ENCODE data around the gene TM9SF1.

TM9SF1 gene

GRCh38 chr14:24155100-24155499 is 40.1 kb downstream of the TM9SF1 start:
- Histone ChIP-seq H3K9ac (ENCODE audit: low read length) (no peak overlapping the region), H3K9me3 (ENCODE audit: low read length) (no peaks in the 10 kb centered on the region), H3K27ac (ENCODE audit: low read depth, low read length, poor library complexity, severe bottlenecking) (no peak overlapping the region), H3K4me2 (ENCODE audit: low read length) (no peak overlapping the region), H3K36me3 (ENCODE audit: insufficient read depth, low read length) (peaks cover 65% of the 10 kb centered on the region), H4K20me1 (ENCODE audit: insufficient read depth, low read length) (no peaks in the 10 kb centered on the region), H3K27me3 (ENCODE audit: insufficient read depth, low read length) (no peaks in the 10 kb centered on the region), H2AFZ (ENCODE audit: low read length) (no peak overlapping the region), H3F3A (ENCODE audit: insufficient read depth, low read length) (no peaks in the 10 kb centered on the region), H3K4me3 (ENCODE audit: low read depth, low read length, poor library complexity, severe bottlenecking) (no peak overlapping the region), H3K4me1 (ENCODE audit: insufficient read depth, low read length, severe bottlenecking) (no peaks in the 10 kb centered on the region), H3K79me2 (ENCODE audit: insufficient read depth, low read length) (no peaks in the 10 kb centered on the region), H3K9me2 (ENCODE audit: low read depth, low read length) (no peaks in the 10 kb centered on the region)
- TF ChIP-seq, protein P1, sequence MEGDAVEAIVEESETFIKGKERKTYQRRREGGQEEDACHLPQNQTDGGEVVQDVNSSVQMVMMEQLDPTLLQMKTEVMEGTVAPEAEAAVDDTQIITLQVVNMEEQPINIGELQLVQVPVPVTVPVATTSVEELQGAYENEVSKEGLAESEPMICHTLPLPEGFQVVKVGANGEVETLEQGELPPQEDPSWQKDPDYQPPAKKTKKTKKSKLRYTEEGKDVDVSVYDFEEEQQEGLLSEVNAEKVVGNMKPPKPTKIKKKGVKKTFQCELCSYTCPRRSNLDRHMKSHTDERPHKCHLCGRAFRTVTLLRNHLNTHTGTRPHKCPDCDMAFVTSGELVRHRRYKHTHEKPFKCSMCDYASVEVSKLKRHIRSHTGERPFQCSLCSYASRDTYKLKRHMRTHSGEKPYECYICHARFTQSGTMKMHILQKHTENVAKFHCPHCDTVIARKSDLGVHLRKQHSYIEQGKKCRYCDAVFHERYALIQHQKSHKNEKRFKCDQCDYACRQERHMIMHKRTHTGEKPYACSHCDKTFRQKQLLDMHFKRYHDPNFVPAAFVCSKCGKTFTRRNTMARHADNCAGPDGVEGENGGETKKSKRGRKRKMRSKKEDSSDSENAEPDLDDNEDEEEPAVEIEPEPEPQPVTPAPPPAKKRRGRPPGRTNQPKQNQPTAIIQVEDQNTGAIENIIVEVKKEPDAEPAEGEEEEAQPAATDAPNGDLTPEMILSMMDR (IDR thresholded peaks at IDR 0.05; ENCODE audit: low read length) = no peak
- TF ChIP-seq EZH2 (IDR thresholded peaks at IDR 0.05; ENCODE audit: borderline replicate concordance, low read length) = no peak

GRCh38 chr14:24151404-24152080 is 43.7 kb downstream of the TM9SF1 start:
- no peak overlapping the region for H3K9ac ChIP-seq (ENCODE audit: low read length)
- H3K9me2 ChIP-seq (ENCODE audit: low read depth, low read length) = no peaks in the 10 kb centered on the region
- no peaks in the 10 kb centered on the region for H3K27me3 ChIP-seq (ENCODE audit: insufficient read depth, low read length)
- H3K36me3 ChIP-seq (ENCODE audit: insufficient read depth, low read length) = peaks cover 56% of the 10 kb centered on the region
- no peak overlapping the region for H3K4me2 ChIP-seq (ENCODE audit: low read length)
- no peaks in the 10 kb centered on the region for H4K20me1 ChIP-seq (ENCODE audit: insufficient read depth, low read length)
- H3K4me3 ChIP-seq (ENCODE audit: low read depth, low read length, poor library complexity, severe bottlenecking) = no peak overlapping the region
- H3K79me2 ChIP-seq (ENCODE audit: insufficient read depth, low read length) = no peaks in the 10 kb centered on the region; the same call in 1 of the 2 replicates
- H2AFZ ChIP-seq (ENCODE audit: low read length) = no peak overlapping the region
- peaks cover 12% of the 10 kb centered on the region for H3K4me1 ChIP-seq (ENCODE audit: insufficient read depth, low read length, severe bottlenecking)
- H3K27ac ChIP-seq (ENCODE audit: low read depth, low read length, poor library complexity, severe bottlenecking) = no peak overlapping the region
- no peaks in the 10 kb centered on the region for H3F3A ChIP-seq (ENCODE audit: insufficient read depth, low read length)
- no peaks in the 10 kb centered on the region for H3K9me3 ChIP-seq (ENCODE audit: low read length)
- TF ChIP-seq EZH2 (IDR thresholded peaks at IDR 0.05; ENCODE audit: borderline replicate concordance, low read length) = no peak
- TF ChIP-seq, protein P1 (IDR thresholded peaks at IDR 0.05; ENCODE audit: low read length) = no peak

- H3K36me3 ChIP-seq (ENCODE audit: insufficient read depth, low read length) = peaks cover 53% of the 10 kb centered on the region
- no peaks in the 10 kb centered on the region; the same call in 1 of the 2 replicates for H3K79me2 ChIP-seq (ENCODE audit: insufficient read depth, low read length)
- no peaks in the 10 kb centered on the region for H4K20me1 ChIP-seq (ENCODE audit: insufficient read depth, low read length)
- no peak overlapping the region for H3K9ac ChIP-seq (ENCODE audit: low read length)
- H3F3A ChIP-seq (ENCODE audit: insufficient read depth, low read length) = no peaks in the 10 kb centered on the region
- H3K4me3 ChIP-seq (ENCODE audit: low read depth, low read length, poor library complexity, severe bottlenecking) = no peak overlapping the region
- peaks cover 12% of the 10 kb centered on the region for H3K4me1 ChIP-seq (ENCODE audit: insufficient read depth, low read length, severe bottlenecking)
- H3K9me3 ChIP-seq (ENCODE audit: low read length) = no peaks in the 10 kb centered on the region
- no peak overlapping the region for H2AFZ ChIP-seq (ENCODE audit: low read length)
- H3K27me3 ChIP-seq (ENCODE audit: insufficient read depth, low read length) = no peaks in the 10 kb centered on the region
- TF ChIP-seq, protein P1 (IDR thresholded peaks at IDR 0.05; ENCODE audit: low read length) = no peak
- TF ChIP-seq EZH2 (IDR thresholded peaks at IDR 0.05; ENCODE audit: borderline replicate concordance, low read length) = no peak
- no peak overlapping the region for H3K27ac ChIP-seq (ENCODE audit: low read depth, low read length, poor library complexity, severe bottlenecking)
- H3K9me2 ChIP-seq (ENCODE audit: low read depth, low read length) = no peaks in the 10 kb centered on the region
- no peak overlapping the region for H3K4me2 ChIP-seq (ENCODE audit: low read length)
Measured at GRCh38 chr14:24150993-24151392, 44.2 kb downstream of the TM9SF1 start.
